ENCODE results near the gene WFS1.

WFS1 gene

DNA sequence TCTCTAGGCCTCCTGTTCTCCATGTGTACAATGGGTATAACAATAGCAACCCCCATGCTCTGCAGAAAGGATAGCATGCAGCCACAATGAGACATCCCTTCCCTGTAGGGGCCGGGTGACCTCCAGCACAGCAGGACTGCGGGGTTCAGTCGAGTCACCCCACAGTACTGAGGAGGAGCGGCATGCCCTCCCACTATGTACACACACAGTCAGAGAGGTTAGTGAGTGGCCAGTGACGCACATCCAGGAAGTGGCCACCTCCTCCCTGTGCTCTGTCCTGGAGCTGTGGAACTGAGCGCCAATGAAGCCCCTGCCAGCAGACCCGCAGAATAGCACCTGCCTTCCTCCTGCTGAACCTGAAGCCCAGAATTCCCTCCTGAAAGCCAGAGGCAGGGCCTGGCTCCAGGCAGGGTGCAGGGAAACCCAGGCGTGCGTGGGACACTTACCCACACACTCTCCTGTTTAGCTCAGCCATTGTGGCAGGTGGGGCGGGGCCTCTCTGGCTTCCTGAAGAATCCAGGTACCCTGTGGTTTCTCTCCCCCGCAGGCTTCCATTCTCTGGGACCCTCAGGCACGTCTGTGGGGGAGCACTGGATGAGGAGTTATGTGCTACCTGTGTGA, 50.0 kb downstream of the WFS1 start:
- DNase-seq: no peak

- DNase-seq: no peak
These were observed 51.0 kb downstream of the WFS1 start for GRCh38 chr4:6320663-6321062.

DNA sequence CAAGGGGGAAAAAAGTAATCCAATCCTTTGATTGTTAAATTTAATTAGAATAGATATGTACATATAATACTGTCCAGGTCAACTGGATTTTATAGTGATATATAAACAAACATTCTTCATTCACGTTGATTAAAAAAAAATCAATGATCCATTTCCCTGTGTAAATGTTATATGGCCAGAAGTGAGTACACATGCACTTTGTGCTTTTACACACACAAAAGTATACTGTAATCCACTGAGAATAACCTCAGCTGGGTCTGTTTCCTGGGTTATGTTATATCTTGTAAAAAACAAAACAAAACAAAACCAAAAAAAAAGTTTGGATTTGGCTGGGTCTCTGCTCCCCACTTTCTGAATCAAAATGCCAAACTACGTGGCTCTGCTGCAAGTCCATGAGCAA, 51.7 kb downstream of the WFS1 start:
- no peak for DNase-seq

DNA sequence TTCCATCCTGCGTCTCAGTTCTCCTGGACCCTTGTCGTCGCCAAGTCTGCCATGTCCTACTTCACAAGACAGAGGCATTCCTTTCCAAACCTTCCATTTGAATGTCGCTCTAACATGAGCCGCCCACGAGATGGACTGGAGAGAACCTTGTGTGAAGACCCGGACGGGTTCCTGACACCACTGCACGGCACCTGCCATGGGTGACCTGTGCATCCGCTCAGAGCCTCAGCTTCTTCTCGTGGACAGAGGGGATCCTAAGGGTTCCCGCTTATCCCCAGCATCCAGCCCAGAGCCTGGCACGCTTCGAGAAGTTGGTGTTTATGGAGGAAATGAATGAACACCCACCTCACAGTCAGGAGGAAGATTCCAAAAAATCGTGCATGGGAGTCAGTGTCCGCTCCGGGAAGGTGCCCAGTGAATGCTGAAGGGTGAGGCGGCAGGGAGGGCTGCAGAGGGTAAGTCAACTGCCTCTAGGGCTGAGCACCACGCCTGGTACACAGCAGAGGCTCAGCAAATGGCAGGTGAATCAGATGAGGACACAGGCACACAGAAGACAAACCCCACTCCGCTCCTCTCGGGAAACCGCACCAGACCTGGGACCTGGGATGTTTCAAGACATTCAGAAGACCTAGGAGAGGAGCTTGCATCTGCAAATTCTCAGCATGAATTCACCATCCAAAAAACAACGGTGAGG, 52.6 kb downstream of the WFS1 start:
- DNase-seq: no peak

- no peak for DNase-seq
These were observed 53.3 kb downstream of the WFS1 start for GRCh38 chr4:6322761-6323566.

- DNase-seq: no peak
These were observed 54.9 kb downstream of the WFS1 start for GRCh38 chr4:6324461-6324998.

- peak in 2 of 58 donors; percentile 29 to 75 for DNase-seq
These were observed 55.5 kb downstream of the WFS1 start for GRCh38 chr4:6324999-6325787.

- DNase-seq: no peak
These were observed 56.2 kb downstream of the WFS1 start for GRCh38 chr4:6325788-6326290.

DNA sequence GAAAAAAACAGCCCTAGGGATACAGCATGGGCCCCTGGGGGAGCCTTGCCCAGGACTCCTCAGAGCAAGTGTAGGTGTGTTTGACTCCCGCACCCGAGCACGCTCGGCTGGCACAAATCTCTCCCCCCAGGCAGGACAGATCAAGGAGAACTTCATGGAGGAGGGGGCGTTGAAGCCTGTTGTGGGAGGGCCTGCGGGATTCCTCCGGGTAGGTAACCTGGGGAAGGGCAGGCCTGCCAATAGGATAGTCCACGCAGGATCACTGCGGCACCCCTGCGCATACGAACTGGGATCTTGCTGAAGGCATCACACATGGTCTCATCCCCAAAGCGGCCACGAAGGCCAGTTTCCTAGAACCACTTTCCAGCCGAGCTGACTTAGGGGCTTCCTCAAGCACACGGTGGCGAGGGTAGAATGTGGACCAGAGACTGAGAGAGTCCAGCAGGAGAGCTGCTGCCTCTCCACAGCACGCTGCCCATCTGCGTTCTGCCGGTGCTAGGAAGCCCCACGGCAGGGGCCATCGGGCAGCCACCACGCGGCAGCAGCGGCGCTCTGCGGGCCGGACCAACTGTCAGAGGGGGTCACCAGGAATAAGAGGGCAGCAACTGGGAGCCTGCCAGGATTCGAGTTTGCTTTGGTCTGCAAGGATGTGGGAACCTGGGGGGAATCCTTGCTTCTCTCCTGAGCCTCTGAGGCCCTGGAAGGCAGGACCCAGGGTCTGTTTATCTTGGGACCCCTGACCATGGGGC, 56.8 kb downstream of the WFS1 start:
- DNase-seq: no peak

GRCh38 chr4:6327220-6327917, 57.7 kb downstream of the WFS1 start:
- DNase-seq: peak in 56 of 58 donors; percentile 41 to 87 (median 62)

DNA sequence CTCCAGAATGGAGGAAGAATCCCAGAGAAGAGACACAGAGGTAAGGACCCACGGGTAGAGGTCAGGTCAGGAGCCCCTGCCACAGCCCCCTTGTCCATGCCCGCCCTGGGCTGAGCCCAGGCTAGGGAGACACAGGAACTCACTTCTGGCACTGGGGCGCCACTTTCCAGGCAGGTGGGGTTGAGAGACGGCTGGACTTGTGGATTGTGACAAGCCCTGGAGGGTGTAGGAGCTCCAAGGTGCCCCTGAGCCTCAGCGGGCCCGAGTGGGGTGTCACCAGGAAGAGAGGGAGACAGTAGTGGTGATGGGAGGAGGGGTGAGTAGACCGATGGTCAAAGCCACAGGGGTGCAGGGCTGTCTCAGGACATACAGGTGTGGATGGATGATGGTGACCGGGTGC, 58.9 kb downstream of the WFS1 start:
- DNase-seq: no peak

DNA sequence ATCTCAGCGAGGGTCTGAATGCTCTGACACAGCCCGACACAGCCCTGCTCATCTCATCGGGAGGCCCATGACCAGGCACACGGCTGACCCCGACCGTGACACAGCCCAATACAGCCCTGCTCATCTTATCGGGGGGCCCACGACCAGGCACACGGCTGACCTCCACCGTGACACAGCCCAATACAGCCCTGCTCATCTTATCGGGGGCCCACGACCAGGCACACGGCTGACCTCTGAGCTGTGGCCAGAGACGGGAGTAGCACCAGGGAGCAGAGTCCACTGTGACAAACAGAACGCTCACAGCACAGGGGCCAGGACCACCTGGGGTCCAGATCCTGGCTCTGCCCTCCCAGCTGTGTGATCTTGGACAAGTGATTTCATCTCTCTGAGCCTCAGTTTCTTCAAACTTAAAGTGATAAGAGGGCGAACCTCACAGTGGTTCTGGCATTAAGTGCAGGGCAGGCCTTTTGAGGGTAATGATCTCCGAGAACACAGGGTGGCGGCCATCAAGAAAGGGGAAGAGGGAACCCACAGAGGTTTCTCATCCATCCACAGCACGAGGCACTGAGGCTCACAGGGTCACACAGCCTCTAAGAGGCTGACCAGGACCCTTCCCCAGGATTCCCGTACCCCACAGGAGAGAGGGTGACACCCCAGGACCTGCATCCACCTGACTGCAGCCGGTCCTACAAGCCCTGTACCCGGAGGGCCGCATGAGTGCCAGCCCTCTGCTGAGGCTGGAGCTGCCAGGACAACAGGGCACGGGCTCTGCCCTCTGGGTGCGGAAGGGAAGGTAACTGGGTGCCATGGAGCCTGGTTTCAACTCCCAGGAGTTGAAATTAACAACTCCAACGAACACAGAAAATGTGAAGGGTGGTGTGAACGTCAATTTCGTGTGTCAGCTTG, 60.1 kb downstream of the WFS1 start:
- no peak for DNase-seq

DNA sequence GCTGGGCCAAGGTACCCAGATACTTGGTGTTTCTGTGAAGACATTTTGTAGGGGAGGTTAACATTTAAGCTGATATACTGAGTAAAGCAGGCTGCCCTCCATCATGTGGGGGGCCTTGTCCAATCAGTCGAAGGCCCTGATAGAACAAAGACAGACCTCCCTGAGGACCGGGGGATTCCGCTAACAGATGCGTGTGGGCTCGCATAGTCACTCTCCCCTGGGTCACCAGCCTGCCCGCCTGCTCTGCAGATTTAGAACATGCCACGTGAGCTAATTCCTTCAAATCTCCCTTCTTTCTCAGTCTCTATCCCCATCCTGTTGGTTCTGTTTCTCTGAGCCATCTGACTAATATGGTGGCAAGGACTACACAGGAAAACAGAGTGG, 60.7 kb downstream of the WFS1 start:
- no peak for DNase-seq

DNA sequence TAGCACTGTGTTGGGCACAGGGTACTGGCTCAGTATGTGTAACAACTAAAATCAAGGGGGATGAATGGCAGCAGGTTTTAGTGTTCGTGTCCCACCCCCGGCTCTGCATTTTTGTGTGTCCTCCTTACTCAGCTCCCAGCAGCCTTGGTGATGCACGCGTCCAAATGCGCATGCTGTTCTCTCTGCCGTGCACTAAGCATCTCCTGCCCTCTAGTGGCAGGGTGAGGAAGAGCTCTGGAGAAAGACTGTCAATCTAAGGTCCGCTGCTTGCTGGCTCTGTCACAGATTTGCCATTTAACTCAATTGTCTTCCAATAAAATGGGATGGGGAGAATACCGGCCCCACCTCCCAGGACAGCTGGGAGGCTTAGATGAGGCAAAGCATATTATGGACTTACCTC, 61.4 kb downstream of the WFS1 start:
- DNase-seq: peak in 4 of 58 donors; percentile 8 to 30 (median 22)

DNA sequence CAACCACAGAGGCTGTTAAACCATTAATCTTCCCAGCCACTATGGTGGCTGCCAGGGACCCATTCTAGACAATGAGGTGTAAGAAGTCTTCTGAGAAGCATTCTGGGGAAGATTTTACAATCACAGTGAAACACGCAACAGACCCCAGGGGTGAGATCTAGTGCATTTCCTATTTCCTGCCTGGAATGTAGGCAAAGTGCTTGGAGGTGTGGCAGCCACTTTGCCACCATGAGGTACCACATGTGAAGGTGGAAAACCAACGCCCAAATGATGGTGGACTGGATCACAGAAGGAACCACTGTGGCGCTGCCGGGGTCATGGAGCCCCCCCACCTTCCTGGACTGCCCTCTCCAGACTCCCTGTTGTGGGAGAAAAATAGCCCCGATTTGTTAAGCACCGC, 61.8 kb downstream of the WFS1 start:
- no peak for DNase-seq

GRCh38 chr4:6332042-6332668, 62.5 kb downstream of the WFS1 start:
- DNase-seq: peak in 5 of 58 donors; percentile 7 to 38 (median 15)

DNA sequence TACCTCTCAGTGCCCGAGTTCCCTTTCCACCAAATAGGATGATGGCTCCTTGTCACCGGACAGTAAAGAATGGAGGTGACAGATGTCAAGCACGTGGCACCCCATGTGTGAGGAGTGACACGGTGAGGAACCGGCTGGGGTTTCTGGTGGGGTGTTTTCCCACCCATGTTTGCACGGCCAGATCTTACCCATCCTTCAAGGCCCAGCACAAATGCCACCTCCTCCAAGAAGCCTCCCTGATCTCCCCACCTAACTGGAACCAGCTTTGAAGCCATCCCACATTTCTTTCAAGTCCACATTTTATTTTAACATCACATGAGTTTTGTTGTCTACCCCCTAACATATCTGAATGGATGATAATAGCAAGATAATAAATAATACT, 63.0 kb downstream of the WFS1 start:
- DNase-seq: no peak

Data from anterior cingulate cortex (tissue), 58 donors.